Activated CD8-positive, alpha-beta memory T cell treated with anti-CD3 and anti-CD28 coated beads for 1 hour (primary cell): ENCODE data around the gene MICALL2.

Source experiments
- DNase-seq, 2 donors: peaks; one replicate each; pipeline ENCODE4 v3.0.0-alpha.2; 2020; ENCODE audit warnings: low read depth in 1 of 2; ENCODE audit errors: extremely low read depth in 1 of 2

Gene MICALL2

DNA sequence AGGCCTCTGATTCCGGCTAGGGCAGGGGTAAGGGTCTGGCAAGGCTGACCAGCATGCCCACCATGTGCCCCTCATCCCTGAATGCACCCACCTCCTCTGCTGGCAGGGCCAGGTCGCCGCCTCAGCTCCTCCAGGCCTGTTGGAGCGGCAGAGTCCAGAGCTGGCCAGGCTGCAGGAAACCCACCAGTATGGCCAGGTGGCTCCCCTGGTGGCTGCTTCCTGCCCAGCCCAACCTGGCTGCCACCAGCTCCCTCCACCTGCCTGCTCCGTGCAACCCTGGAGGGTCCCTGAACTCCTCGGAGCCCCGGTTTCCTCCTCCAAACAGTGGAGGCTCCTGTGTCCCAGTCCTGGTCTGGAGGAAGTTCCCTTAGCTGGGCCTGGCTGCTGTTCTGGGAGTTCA, 39.6 kb downstream of the MICALL2 start:
- no peak for DNase-seq

- DNase-seq = no peak
Observed at GRCh38 chr7:1419310-1419634, 40.0 kb downstream of the MICALL2 start.

DNA sequence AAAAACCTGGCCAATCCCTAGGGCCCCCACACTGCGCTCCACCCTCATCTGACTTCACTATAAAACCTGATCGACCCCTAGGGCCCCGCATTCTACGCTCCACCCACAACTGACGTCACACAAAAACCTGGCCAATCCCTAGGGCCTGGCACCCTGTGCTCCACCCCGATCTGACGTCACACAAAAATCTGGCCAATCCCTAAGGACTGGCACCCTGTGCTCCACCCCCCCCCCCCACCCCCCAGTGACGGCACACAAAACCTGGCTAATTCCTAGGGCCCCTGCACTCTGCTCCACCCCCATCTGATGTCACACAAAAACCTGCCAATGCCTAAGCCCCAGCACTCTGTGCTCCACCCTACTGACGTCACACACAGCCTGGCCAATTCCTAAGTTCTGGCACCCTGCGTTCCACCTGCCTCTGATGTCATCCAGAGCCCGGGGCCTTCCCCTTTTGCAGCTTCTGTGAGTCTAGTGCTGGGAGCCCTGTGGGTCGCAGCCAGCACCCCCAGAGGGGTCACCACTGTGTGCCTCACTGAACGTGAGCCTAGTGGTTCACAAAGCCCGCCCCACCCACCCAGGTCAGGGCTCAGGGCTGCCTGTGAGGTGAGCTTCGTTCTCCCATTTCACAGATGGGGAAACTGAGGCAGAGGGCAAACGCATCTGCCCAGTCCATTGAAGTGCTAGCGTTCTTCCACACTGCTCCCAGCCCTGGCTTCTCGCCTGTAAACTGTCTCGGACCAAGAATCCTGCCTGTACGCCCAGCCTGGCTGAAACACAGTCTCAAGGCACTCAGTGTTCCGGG, 40.6 kb downstream of the MICALL2 start:
- DNase-seq = no peak

- no peak for DNase-seq
Observed at GRCh38 chr7:1415389-1415990, 43.8 kb downstream of the MICALL2 start.

- no peak for DNase-seq
Observed at GRCh38 chr7:1413936-1414639, 45.2 kb downstream of the MICALL2 start.

DNA sequence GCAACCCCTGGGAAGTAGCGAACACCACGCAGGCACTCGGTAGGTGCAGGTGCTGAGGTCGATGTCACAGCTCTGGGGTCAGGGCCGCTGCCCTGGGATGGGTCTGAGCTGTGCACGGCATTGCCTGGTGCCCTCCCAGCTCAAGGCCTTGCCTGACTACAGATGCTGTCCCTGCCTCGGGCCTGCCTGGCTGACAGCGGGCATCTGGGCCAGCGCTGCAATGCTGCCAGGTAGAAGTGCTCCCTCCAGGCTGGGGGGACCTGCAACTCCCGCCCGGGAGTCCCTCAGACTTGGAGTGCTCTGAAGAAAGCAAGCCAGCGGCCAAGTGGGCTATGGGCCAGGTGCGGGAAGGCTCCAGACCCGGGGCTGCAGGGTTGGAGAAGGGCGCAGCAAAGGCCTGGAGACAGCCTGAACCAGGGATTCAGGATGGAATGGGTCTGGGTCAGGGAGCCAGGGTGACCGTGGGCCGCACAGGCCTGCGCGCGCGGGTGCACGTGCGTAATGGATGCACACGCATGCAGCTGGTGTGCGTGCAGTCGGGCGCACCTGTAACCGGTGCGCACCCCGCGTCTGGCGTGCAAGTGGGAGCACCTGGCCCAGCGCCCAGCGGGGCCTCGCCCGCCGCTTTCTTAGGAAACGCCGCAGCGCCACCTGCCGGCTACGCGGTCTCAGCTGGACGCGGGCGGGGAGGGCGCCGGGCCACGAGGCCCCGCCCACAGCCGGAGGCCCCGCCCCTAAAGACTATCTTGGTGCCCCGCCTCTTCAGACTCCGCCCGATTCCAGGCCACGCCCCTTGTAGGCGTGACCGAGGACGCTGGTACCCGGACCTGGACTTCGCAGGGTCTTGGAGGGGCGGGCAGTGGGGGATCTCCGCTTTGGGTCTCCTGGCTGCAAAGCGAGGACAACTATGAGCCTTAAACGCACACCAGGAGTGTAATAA, 46.7 kb downstream of the MICALL2 start:
- peak; percentile 67 to 86 for DNase-seq

DNA sequence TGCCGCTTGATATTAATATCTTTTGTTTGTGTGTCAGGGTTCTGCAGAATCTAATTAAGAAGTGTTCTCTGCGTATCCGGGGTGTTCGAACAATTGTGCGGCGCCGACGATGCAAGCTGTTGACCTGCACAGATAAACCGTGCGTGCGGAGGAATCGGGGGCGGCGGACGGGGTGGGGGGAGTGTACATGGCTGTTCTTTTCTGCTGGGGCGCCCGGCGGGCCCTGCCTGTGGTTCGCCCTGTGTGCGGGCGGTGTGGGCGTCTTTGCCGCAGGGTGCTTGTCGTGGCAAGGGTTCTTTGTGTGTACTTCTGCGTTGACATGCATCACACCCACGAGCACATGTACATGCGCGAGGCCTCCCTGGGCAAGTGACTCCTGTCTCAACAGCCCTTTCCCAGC, 47.9 kb downstream of the MICALL2 start:
- no peak for DNase-seq

GRCh38 chr7:1410992-1411391, 48.3 kb downstream of the MICALL2 start:
- DNase-seq = no peak

- DNase-seq = no peak
Observed at GRCh38 chr7:1409555-1409954, 49.7 kb downstream of the MICALL2 start.

DNA sequence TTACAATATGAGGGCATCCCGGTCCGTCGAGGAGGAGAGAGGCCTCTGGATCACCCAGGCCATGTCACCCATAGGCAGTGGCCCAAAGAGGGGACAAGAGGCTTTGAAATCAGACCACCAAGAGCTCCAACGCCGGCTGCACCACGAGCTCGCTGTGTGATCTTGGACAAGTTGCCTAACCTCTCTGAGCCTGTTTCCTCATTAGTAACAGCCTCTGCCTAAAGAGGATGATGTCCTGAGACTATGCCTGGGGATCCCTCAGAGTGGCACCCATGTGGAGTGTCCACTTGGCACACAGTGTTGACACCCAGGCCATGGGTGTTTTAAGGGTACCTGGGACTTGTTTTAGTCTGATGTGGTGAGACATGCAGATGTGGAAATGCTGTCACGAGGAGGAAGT, 50.8 kb downstream of the MICALL2 start:
- DNase-seq = no peak

- no peak for DNase-seq
Observed at GRCh38 chr7:1407892-1408291, 51.4 kb downstream of the MICALL2 start.

DNA sequence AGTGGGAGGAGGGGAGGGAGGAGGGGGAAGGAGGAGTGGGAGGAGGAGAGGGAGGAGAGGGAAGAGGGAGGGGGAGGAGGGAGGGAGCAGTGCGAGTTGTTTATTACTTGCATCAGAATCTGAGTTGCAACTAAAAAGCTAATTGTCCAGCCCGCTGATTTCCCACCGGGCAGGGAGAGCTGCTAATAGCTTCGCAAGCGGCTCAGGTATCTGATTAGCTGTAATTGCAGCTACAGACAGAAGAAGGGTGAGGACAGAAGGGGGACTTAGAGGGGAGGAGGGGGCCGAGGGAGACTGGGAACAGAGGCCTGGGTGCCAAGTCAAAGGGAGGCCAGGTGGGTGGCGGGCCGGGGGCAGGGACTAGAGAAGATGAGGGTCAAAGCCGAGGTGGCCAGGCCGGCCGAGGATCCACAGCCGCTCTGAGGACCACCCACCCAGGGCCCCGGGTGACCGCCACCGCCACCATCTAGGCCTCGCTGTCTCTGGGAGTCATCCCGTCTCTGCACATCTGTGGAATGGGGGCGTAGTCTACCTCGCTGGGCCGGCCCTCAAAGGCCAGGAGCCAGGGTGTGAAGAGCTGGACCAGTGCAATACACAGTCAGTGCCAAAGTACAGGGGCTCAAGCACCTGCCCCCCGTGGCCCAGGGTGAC, 54.2 kb downstream of the MICALL2 start:
- DNase-seq = no peak

DNA sequence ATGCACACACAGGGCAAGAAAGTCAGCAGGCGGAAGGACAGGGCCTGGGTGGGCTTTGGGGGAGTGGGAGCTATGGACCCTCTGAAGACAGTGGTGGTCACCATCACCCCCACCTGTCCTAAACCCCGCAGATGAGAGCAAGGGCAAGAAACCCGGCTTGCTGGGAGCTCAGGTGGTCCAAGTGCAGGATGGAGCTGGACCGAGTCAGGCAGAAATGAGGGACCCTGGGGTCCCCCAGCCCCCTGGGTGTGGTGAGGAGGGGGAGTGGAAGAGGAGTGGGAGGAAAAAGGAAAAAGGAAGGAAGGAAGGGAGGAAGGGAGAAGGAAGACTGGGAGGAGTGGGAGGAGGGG, 54.8 kb downstream of the MICALL2 start:
- no peak for DNase-seq

GRCh38 chr7:1403638-1404459, 55.4 kb downstream of the MICALL2 start:
- no peak for DNase-seq

GRCh38 chr7:1402791-1403637, 56.3 kb downstream of the MICALL2 start:
- DNase-seq = no peak

DNA sequence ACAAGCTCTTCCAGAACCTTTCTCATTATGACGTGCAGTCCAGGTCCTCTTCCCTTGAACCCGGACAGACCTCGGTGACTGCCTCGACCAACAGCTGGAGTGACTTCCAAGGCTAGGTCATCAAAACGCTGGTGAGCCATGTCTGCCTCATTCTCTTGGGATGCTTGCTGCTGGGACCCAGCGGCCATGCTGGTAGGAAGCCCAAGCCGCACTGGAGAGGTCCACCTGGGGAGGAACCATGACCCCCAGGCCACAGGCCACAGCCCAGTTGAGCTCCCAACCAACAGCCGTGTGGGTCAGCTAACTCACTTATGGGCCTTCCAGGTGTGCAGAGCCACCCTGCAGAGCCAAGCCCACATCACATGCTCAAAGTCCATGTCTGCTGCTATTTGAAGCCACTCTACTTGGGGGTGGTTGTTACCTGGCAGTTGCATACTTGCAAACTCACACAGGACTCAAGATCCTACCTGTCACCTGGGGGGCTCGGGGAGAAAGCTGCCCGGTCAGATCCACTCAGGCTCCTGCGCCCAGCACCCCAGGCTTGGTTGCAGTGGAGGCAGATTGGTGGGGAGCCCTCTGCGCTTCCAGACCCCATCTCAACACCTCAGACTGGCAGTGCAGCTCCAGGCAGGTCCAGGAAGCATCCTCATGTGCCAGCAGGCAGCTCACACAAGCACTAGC, 57.0 kb downstream of the MICALL2 start:
- no peak for DNase-seq

DNA sequence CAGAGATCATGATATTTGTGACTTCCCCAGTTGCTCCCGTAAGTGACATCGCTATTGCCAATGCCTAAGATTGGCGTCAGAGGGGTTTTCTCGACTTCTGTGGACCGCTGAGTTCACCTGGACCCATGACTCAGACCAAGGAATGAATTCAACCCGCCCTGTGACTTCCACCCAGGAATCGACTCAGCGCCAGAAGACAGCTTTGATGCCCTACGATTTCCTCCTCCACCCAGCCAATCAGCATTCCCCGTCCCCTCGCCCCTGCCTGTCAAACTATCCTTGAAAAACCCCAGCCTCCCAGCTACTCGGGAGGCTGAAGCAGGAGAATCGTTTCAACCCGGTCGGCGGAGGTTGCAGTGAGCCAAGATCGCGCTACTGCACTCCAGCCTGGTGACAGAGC, 58.3 kb downstream of the MICALL2 start:
- no peak for DNase-seq

GRCh38 chr7:1400371-1400770, 58.9 kb downstream of the MICALL2 start:
- no peak for DNase-seq
